ENCODE results near the gene OR1J4. TPM values are rescaled to one million over a fixed set of nuclear protein-coding genes. Genes with fewer than 3 reads are reported as not detected.
"Not testable (repeated sequence)": the region's sequence is repeated elsewhere in the genome, so short reads cannot be mapped to it uniquely, and the experiment has no call there.

The OR1J4 gene, protein sequence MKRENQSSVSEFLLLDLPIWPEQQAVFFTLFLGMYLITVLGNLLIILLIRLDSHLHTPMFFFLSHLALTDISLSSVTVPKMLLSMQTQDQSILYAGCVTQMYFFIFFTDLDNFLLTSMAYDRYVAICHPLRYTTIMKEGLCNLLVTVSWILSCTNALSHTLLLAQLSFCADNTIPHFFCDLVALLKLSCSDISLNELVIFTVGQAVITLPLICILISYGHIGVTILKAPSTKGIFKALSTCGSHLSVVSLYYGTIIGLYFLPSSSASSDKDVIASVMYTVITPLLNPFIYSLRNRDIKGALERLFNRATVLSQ
- not detected for polyA plus RNA-seq (ENCODE audit: insufficient read length in 12 of 12)
- long read RNA-seq, donor 1: 0 reads
- long read RNA-seq, donor 2: 0 reads
- long read RNA-seq, donor 3: 0 reads
- long read RNA-seq, donor 4: 0 reads
- long read RNA-seq, donor 5: 0 reads
- long read RNA-seq, donor 6: 0 reads
- long read RNA-seq, donor 7: 0 reads
- long read RNA-seq, donor 8: 0 reads
- long read RNA-seq, donor 9: 0 reads
- long read RNA-seq, donor 10: 0 reads
- long read RNA-seq, donor 11: 0 reads

DNA sequence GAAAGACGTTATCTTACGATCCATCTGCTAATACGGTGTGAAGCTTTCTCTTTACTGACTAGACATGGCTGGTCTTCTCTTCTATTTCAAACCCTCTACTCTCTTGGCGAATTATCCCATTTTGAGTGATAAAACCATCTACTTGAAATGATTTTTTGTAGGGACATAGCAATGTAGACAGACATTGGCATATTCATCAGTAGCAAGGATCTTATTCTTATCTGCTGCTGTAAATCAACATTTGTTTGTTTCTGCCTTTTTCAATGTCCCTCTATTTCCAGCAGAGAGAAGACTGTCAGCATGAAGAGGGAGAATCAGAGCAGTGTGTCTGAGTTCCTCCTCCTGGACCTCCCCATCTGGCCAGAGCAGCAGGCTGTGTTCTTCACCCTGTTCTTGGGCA, at the start of gene OR1J4:
Gene OR1J4, plus strand, starts transcription at position 301 of the 400 bp plus-strand sequence. Its CDS starts 0 bp downstream, at position 301.
- DNase-seq: no peak

GRCh38 chr9:122474561-122474960, 44.4 kb upstream of the OR1J4 start:
- no peak for DNase-seq

- DNase-seq: no peak
Measured at GRCh38 chr9:122475717-122476116, 43.2 kb upstream of the OR1J4 start.

DNA sequence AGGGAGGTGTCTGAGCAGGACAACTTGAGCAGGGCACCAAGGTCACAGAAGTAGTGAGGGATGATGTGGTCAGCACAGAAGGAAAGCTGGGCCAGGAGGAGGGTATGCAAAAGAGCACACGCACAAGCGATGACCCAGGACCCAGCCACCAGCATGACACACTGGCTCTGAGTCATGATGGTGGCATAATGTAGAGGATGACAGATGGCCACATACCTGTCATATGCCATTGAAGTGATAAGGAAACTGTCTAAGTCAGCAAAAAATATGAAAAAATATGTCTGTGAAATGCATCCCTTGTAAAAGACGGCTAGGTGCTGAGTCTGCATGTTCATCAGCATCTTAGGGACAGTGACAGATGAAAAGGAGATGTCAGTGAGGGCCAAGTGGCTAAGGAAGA, 41.6 kb upstream of the OR1J4 start:
- no peak for DNase-seq

DNA sequence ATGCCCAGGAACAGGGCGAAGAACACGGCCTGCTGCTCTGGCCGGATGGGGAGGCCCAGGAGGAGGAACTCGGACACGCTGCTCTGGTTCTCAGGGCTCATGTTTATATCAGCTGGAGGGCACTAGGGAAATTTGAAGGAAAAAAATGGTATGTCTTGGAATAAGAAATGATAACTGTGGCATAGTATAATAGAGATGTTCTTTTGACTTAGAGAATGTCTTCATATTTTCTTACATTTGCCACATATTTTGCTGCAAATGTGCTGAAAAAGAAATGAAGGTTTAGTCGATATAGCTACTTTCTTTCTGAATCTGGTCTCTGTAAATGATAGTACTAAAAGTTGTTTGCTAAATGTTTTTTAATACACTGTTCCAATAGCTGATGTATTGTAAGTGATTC, 41.1 kb upstream of the OR1J4 start, which contains the start of gene OR1J1:
Gene OR1J1, minus strand, starts transcription at position 101 of the 400 bp plus-strand sequence. Its CDS starts 0 bp downstream, at position 101.
- DNase-seq: no peak

GRCh38 chr9:122479062-122479461, 39.9 kb upstream of the OR1J4 start:
- no peak for DNase-seq

- no peak for DNase-seq
Measured at GRCh38 chr9:122498883-122499288, 20.1 kb upstream of the OR1J4 start.

DNA sequence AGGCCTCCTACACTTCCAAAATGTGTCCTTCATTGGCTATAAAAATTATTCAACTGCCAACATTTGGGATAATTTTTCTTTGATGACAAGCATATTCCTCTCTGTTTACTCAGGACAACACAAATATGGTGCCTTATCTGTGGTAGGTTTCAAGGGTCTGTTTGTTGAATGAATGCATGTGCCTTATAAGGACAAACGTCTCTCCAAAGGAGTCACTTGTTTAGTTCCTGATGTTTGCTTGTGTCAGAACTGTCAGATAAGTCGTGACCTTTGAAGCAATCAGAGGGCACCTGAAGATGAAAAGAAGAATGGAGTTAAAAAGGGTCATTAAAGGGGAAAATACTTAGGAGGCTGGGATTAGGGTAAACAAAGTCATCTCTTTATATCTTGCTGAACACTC, 12.0 kb upstream of the OR1J4 start:
- DNase-seq: no peak

DNA sequence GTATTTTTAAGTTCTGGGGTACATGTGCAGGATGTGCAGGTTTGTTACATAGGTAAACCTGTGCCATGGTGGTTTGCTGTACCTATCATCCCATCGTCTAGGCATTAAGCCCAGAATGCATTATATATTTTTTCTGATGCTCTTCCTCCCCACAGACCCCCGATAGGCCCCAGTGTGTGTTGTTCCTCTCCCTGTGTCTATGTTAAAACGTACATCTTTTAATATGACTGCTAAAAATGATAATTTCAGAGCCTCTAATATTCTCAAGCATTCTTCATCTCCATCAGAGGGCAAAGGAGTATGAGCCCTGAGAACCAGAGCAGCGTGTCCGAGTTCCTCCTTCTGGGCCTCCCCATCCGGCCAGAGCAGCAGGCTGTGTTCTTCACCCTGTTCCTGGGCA, 8.4 kb upstream of the OR1J4 start, which contains the start of gene OR1J2:
Gene OR1J2, plus strand, starts transcription at position 301 of the 400 bp plus-strand sequence. Its CDS starts 0 bp downstream, at position 301.
- no peak for DNase-seq

- no peak for DNase-seq
Measured at GRCh38 chr9:122518226-122518625, 715 bp upstream of the OR1J4 start.

DNA sequence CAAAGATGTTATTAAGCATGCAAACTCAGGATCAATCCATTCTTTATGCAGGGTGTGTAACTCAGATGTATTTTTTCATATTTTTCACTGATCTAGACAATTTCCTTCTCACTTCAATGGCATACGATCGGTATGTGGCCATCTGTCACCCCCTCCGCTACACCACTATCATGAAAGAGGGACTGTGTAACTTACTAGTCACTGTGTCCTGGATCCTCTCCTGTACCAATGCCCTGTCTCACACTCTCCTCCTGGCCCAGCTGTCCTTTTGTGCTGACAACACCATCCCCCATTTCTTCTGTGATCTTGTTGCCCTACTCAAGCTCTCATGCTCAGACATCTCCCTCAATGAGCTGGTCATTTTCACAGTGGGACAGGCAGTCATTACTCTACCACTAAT, 435 bp downstream of the OR1J4 start:
- no peak for DNase-seq

DNA sequence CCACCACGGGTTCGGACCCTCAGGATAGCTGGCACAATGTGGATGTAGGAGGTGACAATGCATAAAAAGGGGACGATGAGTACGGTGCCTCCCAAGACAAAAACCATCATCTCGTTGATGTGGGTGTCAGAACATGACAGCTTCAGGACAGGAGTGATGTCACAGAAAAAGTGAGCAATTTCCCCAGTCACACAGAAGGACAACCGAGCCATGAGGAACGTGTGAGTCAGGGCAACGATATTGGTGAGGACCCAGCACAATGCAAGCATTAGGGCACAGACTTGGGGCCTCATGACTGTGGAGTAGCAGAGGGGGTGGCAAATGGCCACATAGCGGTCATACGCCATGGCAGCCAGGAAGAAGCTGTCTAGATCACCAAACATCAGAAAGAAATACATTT, 7.7 kb downstream of the OR1J4 start:
- no peak for DNase-seq

- DNase-seq: no peak
Measured at GRCh38 chr9:122527193-122527592, 8.3 kb downstream of the OR1J4 start, which contains the start of gene OR1N1. TSS of gene OR1N1 (minus strand) at chr9:122527293. CDS start at chr9:122527293, 0 bp downstream.

DNA sequence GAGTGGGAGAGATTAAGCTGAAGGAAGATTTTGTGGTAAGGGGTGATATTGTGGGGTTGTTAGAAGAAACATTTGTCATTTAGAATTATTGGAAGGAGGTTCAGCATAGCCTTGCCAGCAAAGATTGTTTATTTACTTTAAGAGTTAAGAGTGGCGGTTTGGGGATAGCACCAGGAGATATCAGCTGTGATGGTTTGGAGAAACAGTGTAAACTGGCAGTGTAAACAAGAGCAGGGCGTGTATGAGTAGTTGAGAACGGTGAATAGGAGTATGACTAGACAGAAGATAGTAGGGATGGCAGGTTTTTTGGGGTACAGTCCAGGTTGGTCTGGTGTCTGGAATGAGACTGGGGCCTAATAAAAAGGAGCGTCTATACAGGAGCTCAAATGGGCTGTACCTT, 12.2 kb downstream of the OR1J4 start:
- not testable (repeated sequence) for DNase-seq

DNA sequence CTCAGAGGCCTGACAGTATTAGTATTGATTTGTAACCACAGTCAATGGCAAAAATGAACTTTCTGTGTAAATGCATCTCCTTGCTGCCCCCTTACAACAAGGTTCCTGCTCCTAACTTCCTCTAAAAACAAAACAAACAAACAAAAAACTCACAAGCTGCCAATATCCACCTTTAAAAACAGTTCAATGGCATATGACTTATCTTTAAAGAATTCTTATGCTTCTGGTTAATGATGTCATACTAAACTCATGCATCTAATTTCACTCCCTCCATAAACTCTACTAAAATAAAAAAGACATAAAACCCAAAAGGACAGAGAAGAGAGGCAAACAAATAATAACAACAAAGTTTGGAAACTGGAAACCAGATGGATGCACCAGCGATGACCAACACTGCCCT, 17.2 kb downstream of the OR1J4 start:
- no peak for DNase-seq

- DNase-seq: not testable (repeated sequence)
Measured at GRCh38 chr9:122537066-122537465, 18.1 kb downstream of the OR1J4 start.

DNA sequence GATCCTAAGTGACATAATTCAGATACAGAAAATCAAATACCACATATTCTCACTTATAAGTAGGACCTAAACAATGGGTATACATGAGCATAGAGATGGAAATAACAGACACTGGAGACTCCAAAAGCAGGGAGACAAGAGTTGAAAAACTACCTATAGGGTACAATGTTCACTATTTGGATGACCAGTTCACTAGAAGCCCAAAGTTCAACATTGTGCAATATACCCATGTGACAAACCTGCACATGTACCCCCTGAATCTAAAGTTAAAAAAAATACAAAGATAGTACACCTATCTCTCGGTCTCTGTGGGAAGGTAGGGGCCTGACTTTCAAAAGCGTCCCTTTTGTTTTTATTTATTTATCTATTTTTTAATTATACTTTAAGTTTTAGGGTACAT, 19.8 kb downstream of the OR1J4 start:
- DNase-seq: no peak

GRCh38 chr9:122546196-122546595, 27.3 kb downstream of the OR1J4 start:
- DNase-seq: no peak

- DNase-seq: no peak
Measured at GRCh38 chr9:122551371-122551770, 32.4 kb downstream of the OR1J4 start.

GRCh38 chr9:122552812-122553211, 33.9 kb downstream of the OR1J4 start, which contains the start of gene OR1N2:
TSS of gene OR1N2 (plus strand) at chr9:122553112. CDS start at chr9:122553212, 100 bp downstream.
- DNase-seq: no peak

DNA sequence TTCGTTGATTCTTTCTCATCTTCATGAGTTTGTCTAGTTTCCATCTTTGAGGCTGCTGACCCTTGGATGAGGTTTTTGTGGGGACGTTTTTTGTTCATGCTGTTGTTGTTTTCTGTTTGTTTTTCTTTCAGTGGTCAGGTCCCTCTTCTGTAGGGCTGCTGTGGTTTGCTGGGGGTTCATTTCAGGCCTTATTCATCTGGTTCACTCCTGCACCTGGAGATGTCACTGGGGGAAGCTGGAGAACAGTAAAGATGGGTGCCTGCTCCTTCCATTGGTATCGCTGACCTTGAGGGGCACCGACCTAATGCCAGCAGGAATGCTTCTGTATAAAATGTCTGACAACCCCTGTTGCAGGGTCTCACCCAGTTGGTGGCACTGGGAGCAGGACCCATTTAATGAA, 42.5 kb downstream of the OR1J4 start:
- DNase-seq: no peak

- no peak for DNase-seq
Measured at GRCh38 chr9:122562134-122562760, 43.3 kb downstream of the OR1J4 start.

- DNase-seq: no peak
Measured at GRCh38 chr9:122567901-122568300, 49.0 kb downstream of the OR1J4 start.
